Measurements from ENCODE around the gene PRKCZ.

Gene PRKCZ

DNA sequence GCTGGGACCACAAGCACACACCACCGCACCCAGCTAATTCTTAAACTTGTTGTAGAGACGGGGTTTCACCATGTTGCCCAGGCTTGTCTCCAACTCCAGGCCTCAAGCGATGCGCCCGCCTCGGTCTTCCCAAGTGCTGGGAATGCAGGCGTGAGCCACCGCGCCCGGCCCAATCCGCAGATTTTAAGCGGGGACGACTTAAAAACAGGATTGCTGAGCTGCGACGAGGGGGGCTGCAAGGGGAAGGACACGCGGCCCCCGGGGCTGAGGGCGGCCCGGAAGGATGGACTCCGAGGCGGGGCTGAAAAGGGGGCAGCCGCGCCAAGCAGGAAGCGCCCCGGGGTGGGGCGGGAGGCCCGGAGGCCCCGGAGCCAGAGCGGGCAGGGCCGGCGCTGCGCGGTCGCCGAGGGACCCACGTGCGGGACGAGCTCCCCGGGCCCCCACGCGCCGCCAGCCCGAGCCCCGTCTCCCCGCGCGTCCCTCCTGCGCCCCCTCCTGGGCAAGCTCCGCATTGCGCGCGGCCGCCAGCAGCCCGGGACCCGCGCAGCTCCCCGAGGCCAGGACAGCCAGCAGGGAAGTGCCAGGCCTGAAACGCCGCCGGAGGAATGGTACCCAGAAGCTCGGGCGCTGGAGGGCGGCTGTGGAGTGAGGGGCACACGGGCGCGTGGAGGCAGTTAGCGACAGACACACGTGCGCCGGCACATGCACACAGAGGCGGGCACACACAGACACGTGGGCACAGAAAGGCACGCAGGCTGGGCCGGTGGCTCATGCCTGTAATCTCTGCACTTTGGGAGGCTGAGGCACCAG lies 5.5 kb upstream of the PRKCZ start:
- Histone ChIP-seq H3K4me3 (ENCODE audit: severe bottlenecking) (peak overlapping the region; percentile 22), H3K9me3 (ENCODE audit: severe bottlenecking) (no peaks in the 10 kb centered on the region), H3K27ac (ENCODE audit: poor library complexity, severe bottlenecking) (no peak overlapping the region), H3K27me3 (ENCODE audit: insufficient read depth, poor library complexity, severe bottlenecking) (no peaks in the 10 kb centered on the region), H3K36me3 (ENCODE audit: low read depth) (no peaks in the 10 kb centered on the region), H3K4me1 (ENCODE audit: insufficient read depth, poor library complexity, severe bottlenecking) (no peaks in the 10 kb centered on the region)
- DNase-seq (ENCODE audit: low spot score) (no peak), ATAC-seq (ENCODE audit: low read depth) (peak; percentile 49)
- TF ChIP-seq CTCF (IDR thresholded peaks at IDR 0.05; ENCODE audit: poor library complexity, severe bottlenecking) = peak; percentile 95

DNA sequence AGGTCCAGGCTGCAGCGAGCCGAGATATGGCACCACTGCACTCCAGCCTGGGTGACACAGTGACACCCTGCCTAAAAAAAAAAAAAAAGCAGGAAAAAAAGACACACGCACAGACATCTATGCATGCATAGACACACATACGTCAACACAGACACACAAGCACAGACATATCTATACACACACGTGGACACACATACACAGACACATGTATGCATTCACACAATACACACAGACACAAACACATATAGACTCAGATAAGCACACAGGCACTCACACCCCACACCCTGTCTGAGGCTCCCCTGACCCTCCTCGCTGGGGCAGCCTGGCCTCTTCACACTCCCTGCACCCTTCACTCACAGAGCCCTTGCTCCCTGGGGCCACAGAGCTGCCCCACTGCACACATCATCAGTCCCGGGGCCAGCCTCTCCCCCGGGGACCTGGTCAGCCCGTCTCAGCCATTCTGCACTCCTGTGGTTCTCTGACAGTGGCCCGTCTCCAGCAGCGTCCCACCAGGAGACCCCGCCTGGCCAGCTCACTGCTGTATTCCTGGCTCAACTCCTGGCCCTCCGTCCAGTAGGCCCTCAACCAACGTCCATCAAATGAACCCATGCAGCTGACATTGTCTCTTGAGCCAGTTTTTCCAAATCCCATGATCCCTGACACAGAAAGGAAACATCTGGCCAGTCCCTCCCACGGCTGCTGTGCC lies 4.6 kb upstream of the PRKCZ start:
- Histone ChIP-seq H3K9me3 (ENCODE audit: severe bottlenecking) (no peaks in the 10 kb centered on the region), H3K4me3 (ENCODE audit: severe bottlenecking) (no peak overlapping the region), H3K4me1 (ENCODE audit: insufficient read depth, poor library complexity, severe bottlenecking) (no peaks in the 10 kb centered on the region), H3K27me3 (ENCODE audit: insufficient read depth, poor library complexity, severe bottlenecking) (no peaks in the 10 kb centered on the region), H3K36me3 (ENCODE audit: low read depth) (no peaks in the 10 kb centered on the region), H3K27ac (ENCODE audit: poor library complexity, severe bottlenecking) (no peak overlapping the region)
- no peak for DNase-seq (ENCODE audit: low spot score)
- TF ChIP-seq CTCF (IDR thresholded peaks at IDR 0.05; ENCODE audit: poor library complexity, severe bottlenecking) = no peak
- ATAC-seq (ENCODE audit: low read depth) = no peak

DNA sequence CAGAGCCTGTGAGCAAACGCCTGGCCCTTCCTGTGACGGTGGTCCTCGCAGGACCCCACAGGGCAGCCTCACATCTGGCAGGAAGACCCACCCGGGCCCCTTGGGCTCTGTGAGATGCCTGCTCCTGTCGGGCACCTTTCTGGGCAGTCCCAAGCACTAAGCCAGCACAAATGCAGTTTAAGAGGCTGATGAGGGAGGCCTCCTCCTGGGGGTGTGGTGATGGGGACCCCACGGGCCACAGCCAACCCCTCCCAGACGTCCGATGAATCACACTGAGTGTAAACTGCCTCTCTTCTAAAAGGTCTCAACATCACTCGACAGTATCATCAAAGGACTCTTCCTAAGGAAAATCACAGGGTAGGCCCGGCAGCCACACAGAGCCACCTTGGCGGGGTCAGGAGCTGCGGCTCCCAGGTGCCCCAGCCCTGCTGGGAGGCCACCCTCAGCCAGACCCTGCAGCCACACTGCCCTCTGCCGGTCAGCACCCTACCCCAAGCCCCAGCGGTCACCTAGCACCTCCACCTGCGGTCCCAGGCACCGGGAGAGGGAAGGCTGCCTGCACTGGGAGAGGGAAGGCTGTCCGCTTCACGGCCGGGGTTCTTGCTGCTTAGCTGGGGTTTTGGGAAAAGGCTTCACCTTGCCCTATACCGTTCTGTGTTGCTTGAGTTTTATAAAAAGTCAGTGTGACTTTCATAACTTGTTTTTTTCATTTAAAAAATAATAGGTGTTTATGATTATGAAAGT lies 3.9 kb upstream of the PRKCZ start:
- no peak for DNase-seq (ENCODE audit: low spot score)
- H3K27ac ChIP-seq (ENCODE audit: poor library complexity, severe bottlenecking) = no peak overlapping the region
- TF ChIP-seq CTCF (IDR thresholded peaks at IDR 0.05; ENCODE audit: poor library complexity, severe bottlenecking) = peak; percentile 78
- H3K9me3 ChIP-seq (ENCODE audit: severe bottlenecking) = no peaks in the 10 kb centered on the region
- H3K27me3 ChIP-seq (ENCODE audit: insufficient read depth, poor library complexity, severe bottlenecking) = no peaks in the 10 kb centered on the region
- ATAC-seq (ENCODE audit: low read depth) = peak; percentile 50
- no peaks in the 10 kb centered on the region for H3K4me1 ChIP-seq (ENCODE audit: insufficient read depth, poor library complexity, severe bottlenecking)
- no peaks in the 10 kb centered on the region for H3K36me3 ChIP-seq (ENCODE audit: low read depth)
- no peak overlapping the region for H3K4me3 ChIP-seq (ENCODE audit: severe bottlenecking)

DNA sequence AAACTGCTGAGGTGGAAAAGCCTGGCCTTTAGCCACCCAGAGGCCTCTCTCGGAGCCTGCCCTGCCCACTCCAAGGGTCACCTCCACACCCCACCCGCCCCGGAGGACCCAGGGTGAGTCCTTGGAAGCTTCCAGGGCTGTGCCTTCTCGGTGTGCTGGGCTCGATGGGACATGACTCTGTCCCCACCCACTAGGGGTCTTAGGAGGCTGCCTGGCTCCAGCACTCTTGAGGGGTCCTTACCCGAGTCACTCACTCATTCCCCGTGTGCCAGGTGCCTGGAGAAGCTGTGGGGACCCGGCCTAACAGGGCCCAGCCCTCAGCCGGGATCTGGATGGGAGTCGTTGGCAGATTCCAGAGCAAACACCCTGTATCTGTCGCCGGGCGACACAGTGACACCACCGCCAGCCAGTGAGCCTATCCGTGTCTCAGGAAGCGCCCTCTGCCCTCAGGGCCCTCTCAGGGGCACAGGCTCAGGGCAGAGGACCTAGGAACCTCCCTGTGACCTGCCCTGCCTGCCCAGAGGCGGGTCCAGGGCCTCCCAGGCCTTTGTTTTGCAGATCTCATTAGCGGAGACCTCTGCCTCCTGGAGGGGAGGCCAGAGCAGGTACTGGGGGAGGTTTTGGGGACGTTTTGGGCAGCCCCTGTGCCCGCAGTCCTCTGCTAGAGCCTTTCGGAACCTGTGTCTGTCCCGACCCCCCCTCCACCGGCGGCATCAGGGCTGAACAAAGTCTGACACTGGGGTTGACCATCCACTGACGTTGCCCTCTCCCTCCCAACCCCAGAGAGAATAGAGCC lies 3.1 kb upstream of the PRKCZ start:
- no peak for TF ChIP-seq CTCF (IDR thresholded peaks at IDR 0.05; ENCODE audit: poor library complexity, severe bottlenecking)
- H3K4me1 ChIP-seq (ENCODE audit: insufficient read depth, poor library complexity, severe bottlenecking) = no peaks in the 10 kb centered on the region
- H3K27me3 ChIP-seq (ENCODE audit: insufficient read depth, poor library complexity, severe bottlenecking) = no peaks in the 10 kb centered on the region
- ATAC-seq (ENCODE audit: low read depth) (no peak), DNase-seq (ENCODE audit: low spot score) (no peak)
- no peak overlapping the region for H3K4me3 ChIP-seq (ENCODE audit: severe bottlenecking)
- H3K9me3 ChIP-seq (ENCODE audit: severe bottlenecking) = no peaks in the 10 kb centered on the region
- H3K36me3 ChIP-seq (ENCODE audit: low read depth) = no peaks in the 10 kb centered on the region
- H3K27ac ChIP-seq (ENCODE audit: poor library complexity, severe bottlenecking) = no peak overlapping the region
